NCI-H82 treated with DMSO at 0.1 percent for 48 hours (cell line): Measurements from ENCODE around the gene WNT7A.

Source experiments
- DNase-seq: peaks from one replicate; lab custom pipeline; 2025; ENCODE audit not compliant: unreplicated experiment; lab: John Stamatoyannopoulos, UW

Gene WNT7A

GRCh38 chr3:13831386-13831996 lies 48.4 kb downstream of the WNT7A start:
- no peak for DNase-seq

GRCh38 chr3:13829311-13829710 lies 50.6 kb downstream of the WNT7A start:
- no peak for DNase-seq

- no peak for DNase-seq
These were observed 51.2 kb downstream of the WNT7A start for GRCh38 chr3:13828501-13829265.

GRCh38 chr3:13827699-13828098 lies 52.2 kb downstream of the WNT7A start:
- DNase-seq: no peak

- DNase-seq: no peak
These were observed 52.6 kb downstream of the WNT7A start for GRCh38 chr3:13827256-13827655.

GRCh38 chr3:13826672-13827071 lies 53.2 kb downstream of the WNT7A start:
- no peak for DNase-seq

GRCh38 chr3:13825821-13826220 lies 54.0 kb downstream of the WNT7A start:
- DNase-seq: no peak

- DNase-seq: no peak
These were observed 54.6 kb downstream of the WNT7A start for GRCh38 chr3:13825311-13825579.

GRCh38 chr3:13824521-13825310 lies 55.2 kb downstream of the WNT7A start:
- no peak for DNase-seq

GRCh38 chr3:13823692-13824091 lies 56.2 kb downstream of the WNT7A start:
- DNase-seq: no peak

GRCh38 chr3:13822871-13823585 lies 56.8 kb downstream of the WNT7A start:
- no peak for DNase-seq

- DNase-seq: no peak
These were observed 57.8 kb downstream of the WNT7A start for GRCh38 chr3:13822042-13822441.

GRCh38 chr3:13821126-13821525 lies 58.7 kb downstream of the WNT7A start:
- no peak for DNase-seq

GRCh38 chr3:13818919-13819318 lies 61.0 kb downstream of the WNT7A start:
- no peak for DNase-seq

GRCh38 chr3:13815088-13815683 lies 64.7 kb downstream of the WNT7A start:
- DNase-seq: no peak

GRCh38 chr3:13812034-13812471 lies 67.8 kb downstream of the WNT7A start:
- DNase-seq: no peak

GRCh38 chr3:13811614-13812013 lies 68.3 kb downstream of the WNT7A start:
- DNase-seq: no peak

- no peak for DNase-seq
These were observed 71.3 kb downstream of the WNT7A start for GRCh38 chr3:13808550-13808949.

- DNase-seq: no peak
These were observed 78.3 kb downstream of the WNT7A start for GRCh38 chr3:13801361-13802204.

GRCh38 chr3:13800064-13800463 lies 79.8 kb downstream of the WNT7A start:
- DNase-seq: no peak
